ENCODE measurements around the gene CRYGC.

The CRYGC gene

GRCh38 chr2:208093128-208093527 lies 36.5 kb downstream of the CRYGC start:
- DNase-seq (ENCODE audit: low spot score): no peak

GRCh38 chr2:208092093-208092832 lies 37.4 kb downstream of the CRYGC start:
- DNase-seq (ENCODE audit: low spot score): no peak

GRCh38 chr2:208090420-208090819 lies 39.2 kb downstream of the CRYGC start:
- DNase-seq (ENCODE audit: low spot score): no peak

GRCh38 chr2:208086029-208086428 lies 43.6 kb downstream of the CRYGC start:
- no peak for DNase-seq (ENCODE audit: low spot score)

GRCh38 chr2:208083807-208084206 lies 45.8 kb downstream of the CRYGC start:
- no peak for DNase-seq (ENCODE audit: low spot score)

Measured in NAMALWA (cell line).